ENCODE data around the gene UST.
"Not testable (repeated sequence)": the region's sequence is repeated elsewhere in the genome, so short reads cannot be mapped to it uniquely, and the experiment has no call there.

UST gene

GRCh38 chr6:148978298-148978697 is 231.5 kb downstream of the UST start:
- DNase-seq (ENCODE audit: low read depth), result not testable (repeated sequence)

GRCh38 chr6:148979014-148979901 is 232.4 kb downstream of the UST start:
- no peak for DNase-seq (ENCODE audit: low read depth)

- no peak for DNase-seq (ENCODE audit: low read depth)
Measured at GRCh38 chr6:148980234-148980633, 233.4 kb downstream of the UST start.

DNA sequence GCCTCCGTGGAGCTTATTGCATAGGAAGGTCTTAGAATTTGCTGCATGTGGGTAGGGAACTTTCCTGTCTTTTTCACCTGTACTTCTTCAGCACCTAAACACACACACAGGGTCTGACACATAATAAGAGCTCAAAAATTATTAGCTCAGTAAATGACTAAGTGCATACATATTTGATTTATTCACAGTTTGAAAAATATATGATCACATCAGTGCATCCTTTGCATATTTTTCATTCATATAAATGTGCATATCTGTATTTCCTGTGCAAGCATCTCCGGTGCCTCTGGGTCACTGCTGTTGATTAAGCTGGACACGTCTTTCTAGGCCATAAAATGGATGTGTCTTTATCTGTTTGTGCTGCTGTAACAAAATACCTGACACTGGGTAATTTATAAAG is 234.7 kb downstream of the UST start:
- no peak for DNase-seq (ENCODE audit: low read depth)

DNA sequence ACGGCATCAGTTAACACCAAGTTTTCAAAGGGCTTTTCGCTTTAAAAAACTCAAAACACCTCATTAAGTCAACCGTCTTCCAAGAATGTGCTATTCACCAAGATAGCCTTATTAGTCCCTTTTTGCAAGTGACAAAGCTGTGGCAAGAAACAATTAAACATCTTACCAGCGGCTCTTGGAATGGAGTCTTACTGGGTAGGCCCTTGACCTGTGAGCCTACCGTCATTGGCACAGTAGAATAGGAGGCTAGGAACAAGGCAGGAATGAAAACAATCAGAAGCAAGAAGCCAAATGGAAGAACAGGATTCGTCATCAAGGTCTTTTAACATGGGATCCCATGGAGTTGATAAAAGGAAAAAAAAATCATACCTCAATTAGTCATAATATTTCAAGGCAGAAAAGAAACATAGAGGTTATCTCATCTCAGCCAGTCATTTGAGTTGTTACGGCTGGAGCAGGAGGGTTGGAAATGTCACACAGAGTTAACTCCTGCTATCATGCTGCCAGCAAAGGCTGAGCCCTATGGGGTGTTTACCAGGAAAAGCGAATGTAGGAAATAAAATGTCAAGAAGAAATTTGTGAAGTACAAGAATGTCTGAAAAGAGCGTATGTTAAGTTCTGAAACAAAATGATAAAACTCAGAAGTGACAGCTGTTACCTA is 236.4 kb downstream of the UST start:
- DNase-seq (ENCODE audit: low read depth), result no peak

GRCh38 chr6:148983966-148984365 is 237.1 kb downstream of the UST start:
- no peak for DNase-seq (ENCODE audit: low read depth)

GRCh38 chr6:148984531-148985056 is 237.8 kb downstream of the UST start:
- DNase-seq (ENCODE audit: low read depth), result no peak

DNA sequence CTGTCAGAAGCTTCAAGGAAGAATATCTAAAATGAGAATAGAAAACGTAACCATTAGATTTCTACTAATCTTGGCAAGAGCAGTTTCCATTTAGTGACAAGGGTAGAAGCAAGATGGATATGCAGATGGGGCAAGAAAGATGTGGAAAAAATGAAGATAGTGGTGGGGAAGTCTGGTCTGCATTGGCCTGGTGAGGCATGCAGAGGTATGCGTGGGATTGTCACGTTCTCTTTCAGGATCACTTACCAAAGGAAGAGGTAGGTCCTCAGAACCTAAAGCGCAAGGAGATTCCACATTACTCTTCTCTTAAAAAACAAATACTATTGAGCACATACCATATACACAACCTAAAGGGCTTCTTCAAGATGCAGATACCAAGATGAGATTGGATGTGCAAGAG is 238.7 kb downstream of the UST start:
- no peak for DNase-seq (ENCODE audit: low read depth)

GRCh38 chr6:148986608-148987007 is 239.8 kb downstream of the UST start:
- no peak for DNase-seq (ENCODE audit: low read depth)

DNA sequence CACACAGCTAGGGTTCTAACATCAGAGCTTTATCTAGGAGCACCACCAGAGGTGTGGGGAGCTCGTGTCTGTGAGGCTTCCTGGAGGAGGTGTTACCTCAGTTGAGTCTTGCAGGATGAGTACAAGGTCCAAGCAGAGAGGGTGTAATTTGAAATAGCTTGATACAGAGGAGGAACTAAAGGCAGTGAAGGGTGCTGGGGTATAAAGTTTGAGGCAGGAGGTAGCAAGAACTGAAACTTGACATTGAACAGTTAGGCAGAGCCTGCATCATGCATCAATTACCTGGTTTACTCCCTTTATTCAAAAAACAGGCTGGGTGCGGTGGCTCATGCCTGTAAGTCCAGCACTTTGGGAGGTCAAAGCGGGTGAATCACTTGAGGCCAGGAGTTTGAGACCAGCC is 241.2 kb downstream of the UST start:
- no peak for DNase-seq (ENCODE audit: low read depth)

DNA sequence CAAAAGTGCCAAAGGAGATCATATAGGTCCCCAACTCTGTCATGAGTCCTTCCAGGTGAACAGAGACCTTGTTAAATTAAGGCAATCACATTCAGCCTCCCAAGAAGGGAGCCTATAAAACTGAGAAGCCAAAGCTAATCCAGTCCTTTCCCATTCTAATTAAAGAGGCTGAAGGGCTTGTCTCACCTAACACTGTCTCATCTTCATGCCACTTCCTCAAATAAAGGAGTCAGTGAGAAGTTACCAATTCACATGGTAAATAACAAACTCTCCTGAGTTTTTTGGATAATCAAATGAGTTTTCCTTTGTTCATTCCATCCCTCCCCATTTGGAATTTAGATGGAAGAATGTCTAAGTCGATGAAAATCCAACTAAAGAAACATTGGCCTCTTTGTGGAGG is 242.8 kb downstream of the UST start:
- no peak for DNase-seq (ENCODE audit: low read depth)

GRCh38 chr6:148990403-148990802 is 243.6 kb downstream of the UST start:
- DNase-seq (ENCODE audit: low read depth), result no peak

GRCh38 chr6:148996815-148997214 is 250.0 kb downstream of the UST start:
- no peak for DNase-seq (ENCODE audit: low read depth)

DNA sequence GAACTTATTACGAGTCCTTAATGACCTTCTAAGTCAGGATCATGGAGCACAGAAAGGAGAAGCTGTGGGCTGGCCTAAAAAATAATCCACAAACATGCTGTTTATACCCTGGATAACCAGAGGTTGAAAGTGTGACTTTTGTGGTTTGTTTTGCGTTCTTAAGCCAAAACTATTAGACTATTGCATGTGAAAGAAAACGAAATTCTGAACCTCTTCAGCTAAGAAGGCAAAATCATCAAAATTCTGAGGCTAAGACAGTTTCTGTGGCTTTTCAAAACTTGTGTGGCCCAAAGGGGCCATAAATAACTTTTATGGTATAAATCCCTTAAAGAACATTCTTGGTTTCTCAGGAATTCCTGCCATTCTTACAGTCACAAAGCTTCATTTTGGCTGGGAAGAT is 251.0 kb downstream of the UST start:
- DNase-seq (ENCODE audit: low read depth), result no peak

GRCh38 chr6:148998704-148999103 is 251.9 kb downstream of the UST start:
- no peak for DNase-seq (ENCODE audit: low read depth)

- DNase-seq (ENCODE audit: low read depth), result no peak
Measured at GRCh38 chr6:148999501-148999900, 252.7 kb downstream of the UST start.

GRCh38 chr6:148999929-149000468 is 253.2 kb downstream of the UST start:
- no peak for DNase-seq (ENCODE audit: low read depth)

DNA sequence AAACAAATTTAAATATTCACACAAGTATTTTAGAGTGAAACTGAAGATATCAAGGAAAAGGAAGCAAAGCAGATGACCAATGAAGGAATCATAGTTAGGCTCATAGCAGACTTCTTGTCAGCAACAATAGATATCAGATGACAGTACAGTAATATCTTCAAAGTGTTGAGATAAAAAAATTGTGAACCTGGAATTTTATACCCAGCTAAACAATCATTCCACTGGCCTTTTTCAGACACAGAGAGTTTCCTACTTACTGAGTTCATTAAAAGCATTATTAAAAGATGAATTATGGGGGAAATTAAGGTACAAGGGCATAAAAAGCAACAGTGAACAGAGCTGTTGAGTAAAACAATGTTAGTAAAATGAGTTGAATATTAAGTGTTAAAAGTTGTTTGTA is 254.6 kb downstream of the UST start:
- no peak for DNase-seq (ENCODE audit: low read depth)

DNA sequence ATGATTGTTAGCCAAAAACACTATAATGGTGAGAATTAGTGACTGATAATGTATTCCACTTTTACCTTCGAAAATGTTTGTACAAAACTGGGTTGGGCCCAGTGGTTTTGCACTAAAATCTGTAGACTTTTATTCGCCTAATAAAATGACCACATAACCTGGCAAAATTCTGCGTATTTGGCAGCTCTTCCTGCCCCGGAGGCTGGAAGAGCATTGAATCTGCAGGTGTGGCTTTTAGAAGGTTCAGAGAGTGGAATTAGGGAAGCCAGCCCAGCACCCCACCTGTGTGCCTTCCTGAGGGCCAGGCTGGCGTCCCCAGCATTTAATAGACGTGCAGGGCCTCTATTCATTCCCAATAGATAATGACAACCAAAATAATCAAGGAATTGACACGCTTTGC is 256.7 kb downstream of the UST start:
- DNase-seq (ENCODE audit: low read depth), result no peak

- DNase-seq (ENCODE audit: low read depth), result no peak
Measured at GRCh38 chr6:149004664-149005063, 257.8 kb downstream of the UST start.

DNA sequence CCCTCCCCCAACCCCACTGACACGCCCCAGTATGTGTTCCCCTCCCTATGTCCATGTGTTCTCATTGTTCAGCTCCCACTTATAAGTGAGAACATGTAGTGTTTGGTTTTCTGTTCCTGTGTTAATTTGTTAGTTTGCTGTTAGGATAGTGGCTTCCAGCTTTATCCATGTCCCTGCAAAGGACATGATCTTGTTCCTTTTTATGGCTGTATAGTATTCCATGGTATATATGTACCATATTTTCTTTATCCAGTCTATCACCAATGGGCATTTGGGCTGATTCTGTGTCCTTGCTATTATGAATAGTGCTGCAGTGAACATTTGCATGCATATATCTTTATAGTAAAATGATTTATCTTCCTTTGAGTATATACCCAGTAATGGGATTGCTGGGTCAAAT is 259.4 kb downstream of the UST start:
- DNase-seq (ENCODE audit: low read depth), result not testable (repeated sequence)

GRCh38 chr6:149006671-149007070 is 259.8 kb downstream of the UST start:
- no peak for DNase-seq (ENCODE audit: low read depth)

GRCh38 chr6:149007846-149008245 is 261.0 kb downstream of the UST start:
- DNase-seq (ENCODE audit: low read depth), result no peak

All from stimulated activated CD8-positive, alpha-beta memory T cell treated with anti-CD3 and anti-CD28 coated beads, Interleukin-12 subunit alpha, Interleukin-12 subunit beta, amount 100 ng/mL, for 4 hours (primary cell).